Middle frontal gyrus (tissue), 1 donor: ENCODE results near the gene TCF7L1.
"Not testable (repeated sequence)": the region's sequence is repeated elsewhere in the genome, so short reads cannot be mapped to it uniquely, and the experiment has no call there.

Experiments used
- DNase-seq: peaks from one replicate; pipeline ENCODE4 v3.0.0-alpha.2; 2015; ENCODE audit warnings: low spot score; ENCODE audit errors: extremely low spot score

TCF7L1 gene

DNA sequence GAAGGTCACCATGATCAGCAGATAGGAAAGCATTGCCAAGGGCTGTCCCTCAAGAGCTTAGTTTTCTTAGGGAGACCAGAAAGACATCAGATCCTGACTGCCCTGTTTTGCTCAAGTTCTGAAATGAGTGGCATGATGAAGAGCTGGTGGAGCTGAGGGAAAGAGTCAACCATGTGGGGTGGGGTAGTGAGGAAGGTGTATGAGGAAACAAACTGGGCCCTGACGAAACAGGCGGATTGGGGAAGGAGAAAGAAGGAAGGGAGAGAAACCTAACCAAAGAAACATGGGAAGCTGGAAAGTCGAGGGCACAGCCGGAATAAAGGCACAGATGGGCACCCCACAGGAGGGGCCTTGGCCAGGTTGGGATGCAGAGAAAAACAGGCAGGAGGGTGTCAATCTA lies 186.6 kb downstream of the TCF7L1 start:
- DNase-seq, result no peak

DNA sequence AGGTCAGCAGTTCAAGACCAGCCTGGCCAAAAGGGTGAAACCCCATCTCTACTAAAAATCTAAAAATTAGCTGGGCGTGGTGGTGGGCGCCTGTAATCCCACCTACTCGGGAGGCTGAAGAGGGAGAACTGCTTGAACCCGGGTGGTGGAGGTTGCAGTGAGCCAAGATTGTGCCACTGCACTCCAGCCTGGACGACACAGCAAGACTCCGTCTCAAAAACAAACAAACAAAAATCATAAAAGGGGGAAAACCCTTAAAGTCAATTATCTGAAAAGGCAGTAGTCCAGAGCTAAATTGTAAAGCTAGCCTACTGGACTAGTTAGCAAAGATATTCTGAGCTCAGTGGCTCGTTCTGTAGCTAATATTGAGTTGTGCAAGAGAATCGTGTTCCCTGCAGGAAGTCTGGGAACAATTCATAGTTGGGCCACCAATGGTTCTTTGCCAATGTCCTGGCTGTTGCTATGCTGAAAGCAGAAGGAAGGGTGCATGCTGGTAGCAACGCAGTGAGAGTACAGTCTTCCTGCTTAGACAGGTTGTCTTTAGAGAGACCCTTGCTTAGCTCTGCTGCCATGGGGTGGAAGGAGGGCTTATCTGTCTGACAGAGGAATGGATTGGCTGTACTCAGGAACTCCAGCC lies 190.3 kb downstream of the TCF7L1 start:
- DNase-seq, result no peak

DNA sequence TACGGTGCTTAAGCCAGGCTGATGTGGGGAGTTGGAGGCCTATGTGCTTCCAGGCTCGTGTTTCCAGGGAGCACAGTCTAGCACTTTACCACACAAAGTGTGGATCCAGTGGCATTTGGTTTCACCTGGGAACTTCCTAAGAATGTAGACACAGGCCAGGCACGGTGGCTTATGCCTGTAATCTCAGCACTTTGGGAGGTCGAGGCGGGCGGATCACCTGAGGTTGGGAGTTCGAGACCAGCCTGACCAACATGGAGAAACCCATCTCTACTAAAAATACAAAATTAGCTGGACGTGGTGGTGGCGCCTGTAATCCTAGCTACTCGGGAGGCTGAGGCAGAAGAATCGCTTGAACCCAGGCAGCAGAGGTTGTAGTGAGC lies 190.8 kb downstream of the TCF7L1 start:
- DNase-seq, result not testable (repeated sequence)

DNA sequence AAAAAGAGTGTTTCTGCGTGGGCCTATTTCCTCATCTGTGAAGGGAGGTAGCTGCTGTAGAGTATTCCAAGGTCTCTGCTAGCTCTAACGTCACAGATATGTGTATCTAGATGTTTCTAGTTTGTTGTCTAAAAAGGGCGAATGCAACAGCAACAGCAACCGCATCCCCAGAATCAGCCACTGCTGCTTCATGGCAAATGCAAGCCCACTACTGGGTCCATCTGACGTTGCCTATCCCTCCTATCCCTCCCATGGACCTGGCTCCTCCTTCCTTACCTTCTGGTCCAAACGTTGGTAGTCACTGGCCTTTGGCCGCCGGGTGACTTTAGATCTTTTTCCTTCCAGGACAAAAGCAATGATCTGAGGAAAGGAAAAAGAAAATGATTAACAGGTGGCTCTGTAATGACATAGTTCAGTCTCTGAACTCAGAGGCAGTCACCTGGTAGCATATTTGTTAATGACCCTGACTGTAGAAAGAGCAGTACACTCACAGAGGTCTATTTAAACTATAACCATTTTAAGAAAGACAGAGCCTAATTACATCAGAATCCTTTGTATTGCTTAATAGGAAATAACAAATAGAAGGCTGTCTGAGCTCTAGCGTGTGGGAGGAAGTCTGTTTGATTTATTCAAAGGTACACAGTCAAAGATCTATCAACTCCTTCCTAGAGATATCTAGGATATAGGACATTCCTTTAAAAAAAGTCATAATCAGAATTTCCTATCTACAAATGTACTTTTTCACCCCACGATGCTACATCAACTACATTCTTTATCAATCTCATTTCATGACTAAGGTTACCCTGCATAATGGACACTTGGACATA lies 191.7 kb downstream of the TCF7L1 start:
- DNase-seq, result no peak

DNA sequence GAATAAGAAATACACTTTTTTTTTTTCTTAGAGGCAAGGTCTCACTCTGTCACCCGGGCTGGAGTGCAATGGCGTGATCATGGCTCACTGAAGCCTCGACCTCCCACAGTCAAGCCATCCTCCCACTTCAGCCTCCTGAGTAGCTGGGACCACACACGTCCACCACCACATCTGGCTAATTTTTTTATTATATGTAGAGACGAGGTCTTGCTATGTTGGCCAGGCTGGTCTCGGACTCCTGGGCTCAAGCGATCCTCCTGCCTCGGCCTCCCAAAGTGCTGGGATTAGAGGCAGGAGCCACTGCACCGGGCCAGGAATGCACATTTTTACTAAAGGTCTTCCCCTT lies 192.2 kb downstream of the TCF7L1 start:
- DNase-seq, result no peak

DNA sequence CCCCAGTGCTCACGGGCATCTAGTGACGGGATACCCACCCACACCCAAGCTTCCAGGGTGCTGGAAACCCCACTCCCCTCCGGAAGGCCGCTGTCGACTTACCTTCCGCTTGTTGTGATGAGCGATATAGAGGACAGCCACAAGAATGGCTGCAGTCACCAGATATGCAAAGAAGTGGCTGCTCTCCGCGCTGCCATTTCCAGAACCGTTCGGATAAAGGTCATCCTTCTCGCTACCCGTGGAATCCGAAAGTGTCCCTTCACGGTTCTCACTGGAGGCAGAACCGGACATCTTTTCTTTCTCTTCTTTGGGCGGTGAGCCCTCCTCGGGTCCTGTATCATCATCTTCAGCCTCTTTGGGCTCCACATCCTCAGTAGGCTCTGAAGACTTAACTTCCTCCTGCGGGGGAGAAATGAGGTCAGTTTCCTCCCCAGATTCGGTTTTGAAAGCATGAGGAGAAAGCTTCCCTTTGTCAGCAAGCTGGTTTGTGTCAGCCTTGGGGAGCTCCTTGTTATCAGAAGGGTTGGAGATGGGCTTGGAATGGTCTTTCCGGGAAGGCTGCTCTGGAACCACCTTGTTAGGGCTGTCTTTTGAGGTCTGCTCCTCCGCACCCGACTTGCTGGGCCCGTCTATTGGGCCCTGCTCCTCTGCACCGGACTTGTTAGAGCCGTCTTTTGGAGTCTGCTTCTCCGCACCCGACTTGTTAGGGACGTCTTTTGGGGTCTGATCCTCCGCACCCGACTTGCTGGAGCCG lies 193.4 kb downstream of the TCF7L1 start:
- no peak for DNase-seq

DNA sequence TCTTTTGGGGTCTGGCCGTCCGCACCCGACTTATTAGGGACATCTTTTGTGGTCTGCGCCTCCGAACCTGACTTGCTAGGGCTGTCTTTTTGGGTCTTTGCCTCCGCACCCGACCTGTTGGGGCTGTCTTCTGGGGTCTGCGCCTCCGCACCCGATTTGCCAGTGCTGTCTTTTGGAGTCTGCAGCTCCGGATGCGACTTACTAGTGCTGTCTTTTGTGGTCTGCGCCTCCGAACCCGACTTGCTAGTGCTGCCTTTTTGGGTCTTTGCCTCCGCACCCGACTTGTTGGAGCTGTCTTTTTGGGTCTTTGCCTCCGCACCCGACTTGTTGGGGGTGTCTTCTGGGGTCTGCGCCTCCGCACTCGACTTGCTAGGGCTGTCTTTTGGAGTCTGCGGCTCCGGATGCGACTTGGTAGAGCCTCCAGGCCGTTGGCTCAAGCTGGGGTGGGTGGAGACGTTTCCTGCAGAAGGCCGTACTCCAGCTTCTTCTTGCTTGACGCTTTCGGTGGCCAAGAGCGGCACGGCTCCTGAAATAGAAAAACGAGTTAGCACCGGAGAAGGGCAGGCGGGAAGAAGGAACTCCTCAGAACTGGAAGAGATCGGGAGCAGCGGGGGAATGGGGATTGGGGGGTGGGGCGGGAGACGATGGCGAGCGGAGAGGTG lies 194.1 kb downstream of the TCF7L1 start:
- no peak for DNase-seq

DNA sequence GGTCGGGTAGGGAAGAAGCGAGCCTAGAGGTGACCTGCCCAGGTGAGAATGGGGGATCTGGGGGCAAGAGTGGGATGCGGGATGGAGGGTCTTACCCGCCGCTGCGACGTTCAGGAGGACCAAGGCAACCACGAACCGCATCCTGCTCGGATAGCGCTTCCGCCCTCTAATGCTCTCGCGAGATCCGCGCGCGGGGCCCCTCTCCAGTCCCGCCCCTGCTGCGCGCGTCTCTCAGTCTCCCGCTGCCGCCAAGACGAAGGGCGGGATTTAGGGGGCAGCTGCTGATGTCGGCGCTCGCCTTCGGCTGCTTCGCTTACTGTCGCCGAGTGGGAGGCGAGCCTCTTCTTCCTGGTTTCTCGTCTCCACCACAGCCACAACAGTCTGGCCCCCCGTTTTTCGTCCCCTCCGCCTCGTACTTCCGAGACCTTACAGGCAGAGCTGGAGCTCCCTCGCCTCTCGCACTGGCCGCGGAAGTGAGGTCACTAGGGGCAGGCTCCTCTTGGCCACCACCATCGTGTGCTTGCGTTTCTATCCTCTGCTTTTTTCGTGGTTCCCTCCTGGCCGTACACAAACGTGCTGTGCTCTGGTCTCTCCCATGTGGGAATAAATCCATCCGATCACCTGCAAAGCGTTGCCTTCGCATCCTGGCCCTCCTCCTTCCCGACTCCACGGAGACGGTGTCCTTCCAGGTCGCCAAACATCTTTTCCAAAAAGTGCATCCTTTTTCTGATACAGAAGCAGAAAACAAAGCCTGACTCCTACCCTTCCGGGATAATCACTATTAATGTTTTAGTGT lies 194.8 kb downstream of the TCF7L1 start, which contains the start of gene TGOLN2:
TGOLN2 (minus strand) TSS at position 168 of the 796 bp plus-strand sequence; CDS start at position 141, 27 bp downstream.
- DNase-seq, result peak; percentile 81

DNA sequence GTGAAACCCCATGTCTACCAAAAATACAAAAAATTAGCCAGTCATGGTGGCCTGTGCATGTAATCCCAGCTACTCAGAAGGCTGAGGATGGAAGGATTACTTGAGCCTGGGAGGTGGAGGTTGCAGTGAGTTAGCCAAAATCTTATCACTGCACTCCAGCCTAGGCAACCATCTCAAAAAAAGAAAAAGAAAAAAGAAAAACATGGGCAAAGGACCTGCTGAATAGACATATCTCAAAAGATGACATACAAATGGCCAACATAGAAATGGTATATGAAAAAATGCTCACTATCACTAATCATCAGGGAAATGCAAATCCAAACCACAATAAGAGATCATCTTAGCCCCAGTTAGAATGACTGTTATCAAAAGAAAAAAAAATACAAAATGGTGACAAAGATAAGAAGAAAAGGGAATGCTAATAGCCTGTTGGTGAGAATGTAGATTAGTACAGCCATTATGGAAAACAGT lies 196.0 kb downstream of the TCF7L1 start:
- no peak for DNase-seq

DNA sequence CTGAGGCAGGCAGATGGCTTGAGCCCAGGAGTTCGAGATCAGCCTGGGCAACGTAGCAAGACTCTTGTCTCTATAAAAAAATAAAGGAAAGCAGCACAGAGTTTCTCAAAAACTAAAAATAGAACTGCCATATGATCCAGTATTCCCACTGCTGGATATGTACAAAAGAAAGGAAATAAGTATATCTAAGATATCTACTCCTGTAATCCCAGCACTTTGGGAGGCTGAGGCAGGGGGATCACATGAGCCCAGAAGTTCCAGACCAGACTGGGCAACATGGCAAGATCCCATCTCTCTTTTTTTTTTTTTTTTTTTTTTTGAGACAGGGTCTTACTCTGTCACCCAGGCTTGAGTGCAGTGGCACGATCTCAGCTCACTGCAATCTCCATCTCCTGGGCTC lies 196.5 kb downstream of the TCF7L1 start:
- DNase-seq, result not testable (repeated sequence)

DNA sequence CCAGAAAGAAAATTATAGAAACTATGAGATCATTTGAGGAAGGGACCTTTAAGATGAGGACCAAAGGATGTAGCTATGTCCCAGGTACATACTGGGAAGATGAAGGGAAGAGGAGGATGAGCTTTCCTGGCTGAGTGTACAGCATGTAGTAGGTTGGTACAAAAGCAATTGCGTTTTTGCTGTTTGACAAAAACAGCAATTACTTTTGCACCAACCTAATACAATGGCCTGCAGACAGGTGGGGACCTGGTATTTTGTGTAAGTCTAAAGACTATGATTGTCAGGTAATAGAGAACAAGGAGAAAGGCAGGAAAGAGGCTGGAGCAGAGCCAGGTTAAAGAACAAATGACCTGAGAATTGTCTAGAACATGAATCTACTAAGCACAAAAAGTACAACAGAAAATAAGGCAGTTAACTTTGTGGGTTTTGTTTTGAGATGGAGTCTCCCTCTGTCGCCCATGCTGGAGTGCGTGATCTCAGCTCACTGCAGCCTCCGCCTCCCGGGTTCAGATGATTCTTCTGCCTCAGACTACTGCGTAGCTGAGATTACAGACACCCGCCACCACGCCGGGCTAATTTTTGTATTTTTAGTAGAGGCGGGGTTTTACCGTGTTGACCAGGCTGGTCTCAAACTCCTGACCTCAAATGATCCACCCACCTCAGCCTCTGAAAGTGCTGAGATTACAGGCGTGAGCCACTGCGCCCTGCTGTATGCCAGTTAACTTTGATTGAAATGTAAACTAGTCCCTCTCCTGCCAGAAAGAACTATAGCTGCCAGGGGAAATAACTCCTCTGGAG lies 197.8 kb downstream of the TCF7L1 start:
- DNase-seq, result no peak

DNA sequence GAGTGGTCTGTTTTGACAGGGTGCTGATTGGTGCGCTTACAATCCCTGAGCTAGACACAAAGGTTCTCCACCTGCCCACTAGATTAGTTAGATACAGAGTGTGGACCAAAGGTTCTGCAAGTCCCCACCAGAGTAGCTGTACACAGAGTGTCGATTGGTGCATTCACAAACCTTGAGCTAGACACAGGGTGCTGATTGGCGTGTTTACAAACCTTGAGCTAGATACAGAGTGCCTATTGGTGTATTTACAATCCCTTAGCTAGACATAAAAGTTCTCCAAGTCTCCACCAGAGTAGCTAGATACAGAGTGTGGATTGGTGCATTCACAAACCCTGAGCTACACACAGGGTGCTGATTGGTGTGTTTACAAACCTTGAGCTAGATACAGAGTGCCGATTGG lies 200.7 kb downstream of the TCF7L1 start:
- DNase-seq, result not testable (repeated sequence)

DNA sequence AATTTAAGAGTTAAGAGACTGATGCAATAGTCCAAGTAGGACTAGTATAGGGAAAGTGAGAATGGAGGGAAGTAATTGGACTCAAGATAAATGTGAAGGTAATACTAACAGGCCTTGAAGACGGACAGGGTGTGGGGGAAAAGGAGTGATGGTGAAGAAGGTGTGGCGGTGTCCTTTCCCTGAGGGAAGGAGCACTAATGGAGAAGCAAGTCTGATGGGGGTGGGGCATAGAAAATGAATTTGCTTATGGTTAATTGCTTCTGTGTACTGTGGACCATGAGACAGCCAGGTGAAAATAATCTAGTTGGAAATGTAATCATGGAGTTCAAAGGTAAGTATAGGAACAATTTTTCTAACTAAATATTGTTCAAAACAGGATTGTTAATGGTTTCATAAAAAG lies 201.7 kb downstream of the TCF7L1 start:
- DNase-seq, result no peak

DNA sequence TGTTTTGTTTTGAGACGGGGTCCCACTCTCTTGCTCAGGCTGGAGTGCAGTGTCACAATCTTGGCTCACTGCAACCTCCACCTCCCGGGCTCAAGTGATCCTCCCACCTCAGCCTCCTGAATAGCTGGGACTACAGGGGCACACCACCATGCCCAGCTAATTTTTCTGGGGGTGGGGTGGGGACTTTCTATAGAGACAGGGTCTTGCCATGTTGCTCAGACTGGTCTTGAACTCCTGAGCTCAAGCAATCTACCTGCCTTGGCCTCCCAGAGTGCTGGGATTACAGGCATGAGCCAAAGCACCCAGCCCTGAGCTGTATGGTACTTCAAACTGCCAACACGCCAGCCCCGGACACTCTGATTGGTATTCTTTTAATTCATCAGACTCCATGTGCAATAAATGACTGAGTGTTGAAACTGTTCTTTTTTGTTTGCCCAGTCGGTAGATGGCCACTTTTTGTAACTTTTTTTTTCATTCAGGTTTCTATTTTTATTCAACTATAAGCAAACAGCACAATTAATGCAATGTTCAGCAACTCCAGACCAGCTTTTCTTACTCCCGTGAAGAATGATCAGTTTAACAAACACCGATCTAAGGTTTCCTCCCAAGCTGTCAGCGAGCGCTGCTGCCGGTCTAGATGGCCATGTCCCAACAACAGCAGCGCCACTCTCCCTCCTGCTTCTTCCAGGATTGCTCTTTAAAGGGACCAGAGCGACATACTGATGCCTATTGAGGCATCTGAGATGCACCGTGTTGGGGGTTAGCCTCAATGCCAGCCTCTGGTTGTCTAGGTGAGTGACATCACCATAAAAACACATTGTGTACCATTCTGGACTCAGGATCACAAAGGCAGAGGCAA lies 207.1 kb downstream of the TCF7L1 start:
- DNase-seq, result no peak

DNA sequence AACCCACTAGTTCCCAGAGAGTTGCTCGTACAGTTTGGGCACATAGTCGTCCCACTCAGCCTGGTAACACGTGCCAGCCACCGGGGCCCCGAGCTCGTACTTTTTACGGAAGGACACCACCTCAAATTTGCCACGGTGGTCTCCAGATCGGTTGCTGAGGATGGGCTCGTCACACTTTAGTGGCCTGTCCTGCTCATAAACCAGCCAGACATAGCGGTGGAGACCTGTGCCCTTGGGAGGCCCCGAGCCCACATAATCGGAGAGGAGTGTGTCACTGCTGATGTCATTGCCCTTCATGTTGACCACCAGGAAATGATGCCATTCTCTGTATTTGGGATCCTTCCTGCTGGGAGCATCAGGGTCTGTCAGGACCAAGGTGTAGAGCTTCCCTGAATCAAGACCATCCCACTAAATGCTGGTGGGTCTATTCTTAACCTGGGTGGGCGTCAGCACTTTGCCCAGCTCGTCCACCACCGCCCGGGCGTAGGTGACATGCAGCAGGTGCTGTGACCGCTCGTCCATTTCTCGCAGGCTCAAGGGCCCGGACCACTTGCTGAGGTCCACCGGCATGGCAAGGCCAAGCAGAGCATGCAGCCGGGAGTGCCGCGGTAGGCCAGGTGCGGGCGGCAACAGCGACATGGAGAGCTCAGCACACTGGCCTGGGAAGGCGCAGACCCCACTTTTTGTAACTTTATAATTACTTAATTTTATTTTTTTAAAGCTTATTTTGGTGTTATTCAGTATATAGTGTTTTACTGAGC lies 208.3 kb downstream of the TCF7L1 start:
- DNase-seq, result no peak

DNA sequence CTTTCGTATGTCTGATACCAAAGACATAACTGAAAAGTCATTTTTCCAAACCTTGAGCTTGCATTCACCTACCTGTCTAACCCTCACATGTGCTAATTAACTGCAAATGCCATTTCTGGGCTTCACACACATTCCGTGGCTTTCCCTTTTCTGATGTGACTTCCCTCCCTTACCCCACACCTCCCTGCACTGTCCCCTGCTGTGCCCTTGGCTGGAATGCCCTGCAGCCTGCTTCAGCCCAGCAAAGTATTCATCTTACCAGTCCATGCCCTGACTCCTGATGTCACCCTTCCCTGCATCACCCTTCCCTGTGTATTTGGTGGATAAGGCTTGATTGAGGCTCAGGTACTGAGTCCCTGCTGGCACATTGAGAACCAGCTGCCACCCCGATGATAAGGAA lies 209.0 kb downstream of the TCF7L1 start:
- DNase-seq, result no peak

DNA sequence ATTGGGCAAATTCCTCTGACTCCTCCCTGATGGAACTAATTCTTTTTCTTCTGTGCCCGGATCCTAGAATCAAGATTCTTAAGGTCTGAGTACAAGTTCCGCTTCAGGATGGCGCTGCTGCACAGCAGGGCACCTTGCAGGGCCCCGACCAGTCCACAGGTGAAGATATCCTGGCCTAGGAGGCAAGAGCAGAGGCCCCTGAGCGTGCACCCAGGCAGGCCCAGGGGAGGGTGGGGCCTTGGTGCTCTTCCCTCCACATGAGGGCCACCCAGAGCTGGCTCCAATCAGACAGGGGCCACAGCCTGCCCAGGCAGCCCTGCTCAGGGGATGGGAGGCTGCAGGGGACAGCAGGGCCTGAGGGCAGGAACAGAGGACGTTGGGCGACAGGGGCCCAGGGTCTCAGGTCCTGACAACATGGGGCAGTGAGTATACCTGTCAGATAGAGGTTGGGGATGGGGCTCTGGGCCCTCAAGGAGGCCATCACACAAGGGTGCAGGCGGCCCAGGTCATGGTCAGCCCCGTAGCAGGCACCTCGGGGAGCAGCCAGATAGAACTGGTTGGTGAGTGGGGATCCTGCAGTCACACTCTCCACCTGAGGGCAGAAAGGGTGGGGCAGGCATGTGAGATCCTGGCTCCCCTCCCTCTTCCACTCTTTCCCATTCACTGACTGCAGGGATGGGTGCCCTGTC lies 210.2 kb downstream of the TCF7L1 start:
- not testable (repeated sequence) for DNase-seq
